UCSD-AML1 (cell line): ENCODE measurements around the gene SIAE.

Source experiments
- DNase-seq: peaks from one replicate; lab custom pipeline; 2025; ENCODE audit not compliant: unreplicated experiment; lab: John Stamatoyannopoulos, UW

The SIAE gene

GRCh38 chr11:124667601-124668000 lies 5.9 kb downstream of the SIAE start:
- no peak for DNase-seq

GRCh38 chr11:124663861-124664260 lies 9.7 kb downstream of the SIAE start:
- DNase-seq, result no peak

- DNase-seq, result no peak
These were observed 11.4 kb downstream of the SIAE start for GRCh38 chr11:124662106-124662505.

GRCh38 chr11:124661553-124661952 lies 12.0 kb downstream of the SIAE start:
- DNase-seq, result no peak

- no peak for DNase-seq
These were observed 14.6 kb downstream of the SIAE start for GRCh38 chr11:124658986-124659385.

GRCh38 chr11:124658501-124658900 lies 15.0 kb downstream of the SIAE start:
- no peak for DNase-seq

GRCh38 chr11:124657904-124658303 lies 15.6 kb downstream of the SIAE start:
- no peak for DNase-seq

GRCh38 chr11:124656774-124657630 lies 16.5 kb downstream of the SIAE start:
- DNase-seq, result no peak

- DNase-seq, result no peak
These were observed 24.9 kb downstream of the SIAE start for GRCh38 chr11:124648610-124649009.

GRCh38 chr11:124646148-124646547 lies 27.4 kb downstream of the SIAE start:
- no peak for DNase-seq

- peak; percentile 61 for DNase-seq
These were observed 28.9 kb downstream of the SIAE start for GRCh38 chr11:124644426-124645280.

- DNase-seq, result no peak
These were observed 29.7 kb downstream of the SIAE start for GRCh38 chr11:124643605-124644425.

GRCh38 chr11:124643042-124643604 lies 30.4 kb downstream of the SIAE start:
- DNase-seq, result no peak

GRCh38 chr11:124642628-124643027 lies 30.9 kb downstream of the SIAE start:
- DNase-seq, result no peak

GRCh38 chr11:124640666-124641065 lies 32.9 kb downstream of the SIAE start:
- no peak for DNase-seq

- no peak for DNase-seq
These were observed 34.4 kb downstream of the SIAE start for GRCh38 chr11:124639186-124639585.

- no peak for DNase-seq
These were observed 35.0 kb downstream of the SIAE start for GRCh38 chr11:124638500-124638899.

GRCh38 chr11:124635932-124636331 lies 37.6 kb downstream of the SIAE start:
- DNase-seq, result no peak

- no peak for DNase-seq
These were observed 40.2 kb downstream of the SIAE start for GRCh38 chr11:124633355-124633754.

- DNase-seq, result no peak
These were observed 43.6 kb downstream of the SIAE start for GRCh38 chr11:124629961-124630360.

GRCh38 chr11:124627546-124627945 lies 46.0 kb downstream of the SIAE start:
- no peak for DNase-seq
